GM12878 (cell line): ENCODE results near the gene ABHD17C.

Source experiments
- CREM ChIP-seq: IDR thresholded peaks from 2 replicates; pipeline ENCODE4 v1.6.1; 2014; ENCODE audit warnings: antibody characterized with exemption, low read depth
- HDAC2 ChIP-seq: fragments of 200-600 bp; sonication (generic); IDR thresholded peaks from 2 replicates; pipeline ENCODE4 v1.6.1; 2017
- POLR2A ChIP-seq: IDR thresholded peaks from 2 replicates; pipeline ENCODE4 v1.6.1; 2011; ENCODE audit warnings: low read depth, mild to moderate bottlenecking, low read length
- RAD21 ChIP-seq: IDR thresholded peaks from 2 replicates; pipeline ENCODE4 v1.6.1; 2011; ENCODE audit warnings: mild to moderate bottlenecking, low read depth, low read length, moderate library complexity; ENCODE audit not compliant: insufficient read depth
- TF ChIP-seq, protein P1 (sequence below), 3 experiments: IDR thresholded peaks in 2 of 3; conservative IDR thresholded peaks in 1 of 3; 2 replicates each; pipeline ENCODE4 v1.5.1; 2011; ENCODE audit warnings: low read depth in 3 of 3, low read length in 3 of 3, mild to moderate bottlenecking in 3 of 3, control low read depth in 2 of 3, moderate library complexity in 2 of 3, inconsistent platforms in 1 of 3, mixed read lengths in 1 of 3; ENCODE audit not compliant: control insufficient read depth in 2 of 3, insufficient read depth in 1 of 3; ENCODE audit errors: extremely low read depth in 1 of 3

DNA sequence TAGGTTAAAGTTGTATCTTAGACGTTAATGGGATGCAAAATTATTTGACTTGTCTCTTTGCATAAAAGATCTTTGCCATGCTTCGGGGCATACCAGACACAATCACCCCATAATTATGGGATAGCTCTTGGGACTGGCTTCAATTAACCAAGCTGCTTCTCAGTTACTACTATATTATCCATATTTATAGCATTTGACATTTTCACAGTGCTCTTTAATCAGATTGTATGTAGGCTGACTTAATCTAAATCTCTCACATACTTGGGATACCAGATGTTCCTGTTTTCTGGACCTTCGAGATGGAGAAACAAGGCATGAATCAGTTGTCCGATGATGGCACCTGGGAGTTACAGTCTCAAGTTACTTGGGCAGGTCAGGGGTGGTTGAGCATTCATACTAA is 27.2 kb upstream of the ABHD17C start:
- TF ChIP-seq, protein P1, sequence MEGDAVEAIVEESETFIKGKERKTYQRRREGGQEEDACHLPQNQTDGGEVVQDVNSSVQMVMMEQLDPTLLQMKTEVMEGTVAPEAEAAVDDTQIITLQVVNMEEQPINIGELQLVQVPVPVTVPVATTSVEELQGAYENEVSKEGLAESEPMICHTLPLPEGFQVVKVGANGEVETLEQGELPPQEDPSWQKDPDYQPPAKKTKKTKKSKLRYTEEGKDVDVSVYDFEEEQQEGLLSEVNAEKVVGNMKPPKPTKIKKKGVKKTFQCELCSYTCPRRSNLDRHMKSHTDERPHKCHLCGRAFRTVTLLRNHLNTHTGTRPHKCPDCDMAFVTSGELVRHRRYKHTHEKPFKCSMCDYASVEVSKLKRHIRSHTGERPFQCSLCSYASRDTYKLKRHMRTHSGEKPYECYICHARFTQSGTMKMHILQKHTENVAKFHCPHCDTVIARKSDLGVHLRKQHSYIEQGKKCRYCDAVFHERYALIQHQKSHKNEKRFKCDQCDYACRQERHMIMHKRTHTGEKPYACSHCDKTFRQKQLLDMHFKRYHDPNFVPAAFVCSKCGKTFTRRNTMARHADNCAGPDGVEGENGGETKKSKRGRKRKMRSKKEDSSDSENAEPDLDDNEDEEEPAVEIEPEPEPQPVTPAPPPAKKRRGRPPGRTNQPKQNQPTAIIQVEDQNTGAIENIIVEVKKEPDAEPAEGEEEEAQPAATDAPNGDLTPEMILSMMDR (IDR thresholded peaks at IDR 0.05 in 2 of 3, conservative IDR thresholded peaks at IDR 0.05 in 1 of 3; ENCODE audit: control insufficient read depth in 2 of 3, extremely low read depth in 1 of 3, insufficient read depth in 1 of 3, low read depth in 3 of 3, low read length in 3 of 3) = no peak
- TF ChIP-seq POLR2A = no peak
- no peak for TF ChIP-seq CREM
- no peak for TF ChIP-seq RAD21
- TF ChIP-seq HDAC2 = no peak
